Panc1 (cell line): ENCODE data around the gene CRIP1. TPM values are rescaled to one million over a fixed set of nuclear protein-coding genes. Genes with fewer than 3 reads are reported as not detected.

Experiments
- ATAC-seq: fragments of 200-7000 bp; cut with Tn5 transposase; 2 replicates; pipeline ENCODE4 v1.9.1; 2020; ENCODE audit warnings: mild to moderate bottlenecking, moderate library complexity
- BruUV-seq: library from RNA; stranded (reverse); fragments of 400-500 nt; replicated peaks from 2 replicates; lab custom pipeline; 2021; lab: Mats Ljungman, UMichigan
- CTCF ChIA-PET: fragments of 300-600 bp; sonication (Branson Sonifier 250); formaldehyde crosslinking; loops from one replicate; lab custom pipeline; 2022; ENCODE audit warnings: antibody characterized with exemption; lab: Charles Lee
- POLR2A ChIA-PET: fragments of 300-600 bp; sonication (Branson Sonifier 250); formaldehyde crosslinking; loops from one replicate; lab custom pipeline; 2022; ENCODE audit warnings: antibody characterized with exemption; lab: Charles Lee
- DNase-seq: peaks from one replicate; pipeline ENCODE4 v3.0.0-alpha.2; 2010; ENCODE audit warnings: low read depth, low spot score
- H3K27ac ChIP-seq: 2 replicates; pipeline ENCODE4 v1.5.1; 2011; ENCODE audit warnings: mild to moderate bottlenecking, low read length, inconsistent platforms
- H3K27me3 ChIP-seq: fragments of 200-500 bp; sonication (Bioruptor generic); 2 replicates; pipeline ENCODE4 v1.6.0; 2014; ENCODE audit warnings: low read length, inconsistent platforms; ENCODE audit not compliant: control insufficient read depth, insufficient read depth
- H3K36me3 ChIP-seq: fragments of 200-500 bp; sonication (Bioruptor generic); 2 replicates; pipeline ENCODE4 v1.5.1; 2014; ENCODE audit warnings: inconsistent platforms, mild to moderate bottlenecking, low read length, moderate library complexity; ENCODE audit not compliant: control insufficient read depth, insufficient read depth
- H3K4me1 ChIP-seq: 2 replicates; pipeline ENCODE4 v1.5.1; 2011; ENCODE audit warnings: inconsistent platforms, mild to moderate bottlenecking, low read length, moderate library complexity; ENCODE audit not compliant: control insufficient read depth, insufficient read depth
- H3K4me3 ChIP-seq, 2 experiments: 2 replicates each; pipeline ENCODE4 v1.5.1; 2011 to 2012; ENCODE audit warnings: low read depth in 2 of 2, low read length in 2 of 2, mild to moderate bottlenecking in 2 of 2, inconsistent platforms in 1 of 2, moderate library complexity in 1 of 2
- H3K9me3 ChIP-seq: fragments of 200-500 bp; sonication (Bioruptor generic); 2 replicates; pipeline ENCODE4 v1.5.1; 2014; ENCODE audit warnings: low read depth, mild to moderate bottlenecking, inconsistent platforms, low read length, moderate library complexity; ENCODE audit not compliant: control insufficient read depth, insufficient read depth
- POLR2AphosphoS5 ChIP-seq: IDR thresholded peaks from 2 replicates; pipeline ENCODE4 v1.6.1; 2012; ENCODE audit warnings: mild to moderate bottlenecking, low read depth, low read length, moderate library complexity
- SIN3A ChIP-seq: IDR thresholded peaks from 2 replicates; pipeline ENCODE4 v1.6.1; 2012; ENCODE audit warnings: low read depth, mild to moderate bottlenecking, low read length, moderate library complexity, borderline replicate concordance; ENCODE audit not compliant: insufficient read depth
- TCF7L2 ChIP-seq: IDR thresholded peaks from 2 replicates; pipeline ENCODE4 v1.6.1; 2011; ENCODE audit warnings: mild to moderate bottlenecking, low read depth, low read length, inconsistent platforms
- in situ Hi-C: cut with HindIII; loops from 2 replicates; pipeline ENCODE4 v1.10.0; 2016; ENCODE audit warnings: low sequenced_read_pairs, low pct_unique_long_range_greater_than_20kb
- intact Hi-C: fragments of 100-400 bp; cut with micrococcal nuclease; formaldehyde crosslinking; loops from one replicate; pipeline ENCODE4 v1.10.0; 2022; ENCODE audit not compliant: unreplicated experiment
- total RNA-seq: library from RNA; stranded (reverse); gene quantifications from one replicate; pipeline ENCODE4 v1.2.1, GENCODE V29; 2021; ENCODE audit not compliant: unreplicated experiment
- TF ChIP-seq, protein P1 (sequence below), 2 experiments: IDR thresholded peaks; 2 replicates each; pipeline ENCODE4 v1.6.1; 2011 to 2012; ENCODE audit warnings: low read depth in 2 of 2, control low read depth in 1 of 2, low read length in 1 of 2, mild to moderate bottlenecking in 1 of 2, moderate library complexity in 1 of 2; ENCODE audit not compliant: insufficient read depth in 1 of 2
- TF ChIP-seq, protein P2 (sequence below): fragments of 450-650 bp; IDR thresholded peaks from 2 replicates; pipeline ENCODE4 v1.5.1; 2017; ENCODE audit warnings: mild to moderate bottlenecking

The CRIP1 gene
- total RNA-seq, 1 experiment from 2014 or later = 1,056 TPM

GRCh38 chr14:105450123-105450505, 36.6 kb upstream of the CRIP1 start:
- Histone ChIP-seq H3K27me3 (no peaks in the 10 kb centered on the region), H3K36me3 (no peaks in the 10 kb centered on the region; the same call in 1 of the 2 replicates), H3K27ac (no peak overlapping the region), H3K9me3 (no peaks in the 10 kb centered on the region), H3K4me3 (no peak overlapping the region), H3K4me1 (no peaks in the 10 kb centered on the region)
- in situ Hi-C loops (no loop called here), intact Hi-C loops (no loop called here)
- TF ChIP-seq TCF7L2 (no peak), POLR2AphosphoS5 (no peak), SIN3A (no peak)
- TF ChIP-seq, protein P1, sequence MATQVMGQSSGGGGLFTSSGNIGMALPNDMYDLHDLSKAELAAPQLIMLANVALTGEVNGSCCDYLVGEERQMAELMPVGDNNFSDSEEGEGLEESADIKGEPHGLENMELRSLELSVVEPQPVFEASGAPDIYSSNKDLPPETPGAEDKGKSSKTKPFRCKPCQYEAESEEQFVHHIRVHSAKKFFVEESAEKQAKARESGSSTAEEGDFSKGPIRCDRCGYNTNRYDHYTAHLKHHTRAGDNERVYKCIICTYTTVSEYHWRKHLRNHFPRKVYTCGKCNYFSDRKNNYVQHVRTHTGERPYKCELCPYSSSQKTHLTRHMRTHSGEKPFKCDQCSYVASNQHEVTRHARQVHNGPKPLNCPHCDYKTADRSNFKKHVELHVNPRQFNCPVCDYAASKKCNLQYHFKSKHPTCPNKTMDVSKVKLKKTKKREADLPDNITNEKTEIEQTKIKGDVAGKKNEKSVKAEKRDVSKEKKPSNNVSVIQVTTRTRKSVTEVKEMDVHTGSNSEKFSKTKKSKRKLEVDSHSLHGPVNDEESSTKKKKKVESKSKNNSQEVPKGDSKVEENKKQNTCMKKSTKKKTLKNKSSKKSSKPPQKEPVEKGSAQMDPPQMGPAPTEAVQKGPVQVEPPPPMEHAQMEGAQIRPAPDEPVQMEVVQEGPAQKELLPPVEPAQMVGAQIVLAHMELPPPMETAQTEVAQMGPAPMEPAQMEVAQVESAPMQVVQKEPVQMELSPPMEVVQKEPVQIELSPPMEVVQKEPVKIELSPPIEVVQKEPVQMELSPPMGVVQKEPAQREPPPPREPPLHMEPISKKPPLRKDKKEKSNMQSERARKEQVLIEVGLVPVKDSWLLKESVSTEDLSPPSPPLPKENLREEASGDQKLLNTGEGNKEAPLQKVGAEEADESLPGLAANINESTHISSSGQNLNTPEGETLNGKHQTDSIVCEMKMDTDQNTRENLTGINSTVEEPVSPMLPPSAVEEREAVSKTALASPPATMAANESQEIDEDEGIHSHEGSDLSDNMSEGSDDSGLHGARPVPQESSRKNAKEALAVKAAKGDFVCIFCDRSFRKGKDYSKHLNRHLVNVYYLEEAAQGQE (IDR thresholded peaks at IDR 0.05; ENCODE audit: insufficient read depth in 1 of 2, low read depth in 2 of 2, low read length in 1 of 2) = no peak
- TF ChIP-seq, protein P2, sequence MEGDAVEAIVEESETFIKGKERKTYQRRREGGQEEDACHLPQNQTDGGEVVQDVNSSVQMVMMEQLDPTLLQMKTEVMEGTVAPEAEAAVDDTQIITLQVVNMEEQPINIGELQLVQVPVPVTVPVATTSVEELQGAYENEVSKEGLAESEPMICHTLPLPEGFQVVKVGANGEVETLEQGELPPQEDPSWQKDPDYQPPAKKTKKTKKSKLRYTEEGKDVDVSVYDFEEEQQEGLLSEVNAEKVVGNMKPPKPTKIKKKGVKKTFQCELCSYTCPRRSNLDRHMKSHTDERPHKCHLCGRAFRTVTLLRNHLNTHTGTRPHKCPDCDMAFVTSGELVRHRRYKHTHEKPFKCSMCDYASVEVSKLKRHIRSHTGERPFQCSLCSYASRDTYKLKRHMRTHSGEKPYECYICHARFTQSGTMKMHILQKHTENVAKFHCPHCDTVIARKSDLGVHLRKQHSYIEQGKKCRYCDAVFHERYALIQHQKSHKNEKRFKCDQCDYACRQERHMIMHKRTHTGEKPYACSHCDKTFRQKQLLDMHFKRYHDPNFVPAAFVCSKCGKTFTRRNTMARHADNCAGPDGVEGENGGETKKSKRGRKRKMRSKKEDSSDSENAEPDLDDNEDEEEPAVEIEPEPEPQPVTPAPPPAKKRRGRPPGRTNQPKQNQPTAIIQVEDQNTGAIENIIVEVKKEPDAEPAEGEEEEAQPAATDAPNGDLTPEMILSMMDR = no peak
- ChIA-PET POLR2A (no interaction called here), CTCF (no interaction called here)
- ATAC-seq (no peak), DNase-seq (no peak)
- no TSS peak for BruUV-seq

GRCh38 chr14:105450864-105451720, 35.6 kb upstream of the CRIP1 start:
- Histone ChIP-seq H3K36me3 (no peaks in the 10 kb centered on the region; the same call in 1 of the 2 replicates), H3K4me1 (no peaks in the 10 kb centered on the region), H3K27ac (no peak overlapping the region), H3K9me3 (no peaks in the 10 kb centered on the region), H3K4me3 (no peak overlapping the region), H3K27me3 (no peaks in the 10 kb centered on the region)
- POLR2A ChIA-PET = no interaction called here
- in situ Hi-C loops (no loop called here), intact Hi-C loops (no loop called here)
- TF ChIP-seq, protein P2 = no peak
- TF ChIP-seq, protein P1 (IDR thresholded peaks at IDR 0.05; ENCODE audit: insufficient read depth in 1 of 2, low read depth in 2 of 2, low read length in 1 of 2) = no peak
- no peak for TF ChIP-seq TCF7L2
- no peak for TF ChIP-seq POLR2AphosphoS5
- no peak for TF ChIP-seq SIN3A
- no TSS peak for BruUV-seq
- CTCF ChIA-PET = no interaction called here
- ATAC-seq = no peak
- no peak for DNase-seq
